ENCODE results near the gene IL34.
"Not testable (repeated sequence)": the region's sequence is repeated elsewhere in the genome, so short reads cannot be mapped to it uniquely, and the experiment has no call there.

IL34 gene

DNA sequence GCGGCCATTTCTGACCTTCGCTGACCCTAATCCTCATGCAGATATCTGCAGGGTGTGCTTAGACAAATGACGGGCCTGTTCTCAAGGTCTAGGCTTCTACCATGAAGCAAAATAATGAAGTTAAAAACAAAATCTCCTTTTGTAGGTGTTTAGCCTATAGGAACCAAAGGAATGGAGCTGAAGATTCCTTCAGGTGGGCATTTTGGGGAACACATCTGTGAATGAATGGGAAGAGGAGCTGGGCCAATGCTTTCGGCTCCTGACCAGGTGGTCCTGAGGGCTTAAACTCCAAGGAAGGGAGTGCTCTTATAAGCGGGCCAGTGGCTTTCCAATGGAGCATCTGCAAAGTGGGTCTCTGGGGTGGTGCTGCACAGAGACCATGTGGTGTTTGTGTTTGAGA lies 14.1 kb upstream of the IL34 start:
- no peak for DNase-seq

DNA sequence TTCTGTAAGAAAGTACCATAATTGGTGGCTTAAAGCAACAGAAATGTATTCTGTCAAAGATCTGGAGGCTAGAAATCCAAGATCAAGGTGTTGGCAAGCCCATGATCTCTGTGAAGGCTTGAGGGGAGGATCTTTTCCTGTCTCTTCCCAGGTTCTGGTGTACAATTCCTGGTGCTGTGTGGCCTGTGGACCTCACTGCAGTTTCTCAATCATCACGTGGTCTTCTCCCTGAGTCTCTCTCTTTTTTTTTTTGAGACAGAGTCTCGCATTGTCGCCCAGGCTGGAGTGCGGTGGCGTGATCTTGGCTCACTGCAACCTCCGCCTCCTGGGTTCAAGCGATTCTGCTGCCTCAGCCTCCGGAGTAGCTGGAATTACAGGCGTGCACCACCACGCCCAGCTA lies 12.7 kb upstream of the IL34 start:
- DNase-seq, result not testable (repeated sequence)

DNA sequence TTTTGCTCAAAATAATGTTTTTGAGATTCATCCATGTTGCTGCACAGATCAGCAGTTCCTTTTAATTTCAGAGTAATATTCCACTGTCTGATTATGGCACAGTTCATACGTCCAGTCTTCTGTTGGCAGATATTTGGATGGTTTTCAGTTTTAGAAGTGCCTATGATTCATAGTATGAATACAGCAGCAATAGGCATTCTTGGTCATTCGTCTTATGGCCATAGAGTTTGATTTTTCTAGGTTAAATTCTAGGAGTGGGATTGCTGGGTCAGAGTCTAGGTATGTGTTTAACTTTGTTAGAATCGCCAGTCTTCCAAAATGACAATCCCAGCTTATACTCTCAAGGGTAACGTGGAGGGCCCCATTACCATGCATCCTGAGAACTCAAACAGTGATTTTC lies 11.5 kb upstream of the IL34 start:
- DNase-seq, result no peak

DNA sequence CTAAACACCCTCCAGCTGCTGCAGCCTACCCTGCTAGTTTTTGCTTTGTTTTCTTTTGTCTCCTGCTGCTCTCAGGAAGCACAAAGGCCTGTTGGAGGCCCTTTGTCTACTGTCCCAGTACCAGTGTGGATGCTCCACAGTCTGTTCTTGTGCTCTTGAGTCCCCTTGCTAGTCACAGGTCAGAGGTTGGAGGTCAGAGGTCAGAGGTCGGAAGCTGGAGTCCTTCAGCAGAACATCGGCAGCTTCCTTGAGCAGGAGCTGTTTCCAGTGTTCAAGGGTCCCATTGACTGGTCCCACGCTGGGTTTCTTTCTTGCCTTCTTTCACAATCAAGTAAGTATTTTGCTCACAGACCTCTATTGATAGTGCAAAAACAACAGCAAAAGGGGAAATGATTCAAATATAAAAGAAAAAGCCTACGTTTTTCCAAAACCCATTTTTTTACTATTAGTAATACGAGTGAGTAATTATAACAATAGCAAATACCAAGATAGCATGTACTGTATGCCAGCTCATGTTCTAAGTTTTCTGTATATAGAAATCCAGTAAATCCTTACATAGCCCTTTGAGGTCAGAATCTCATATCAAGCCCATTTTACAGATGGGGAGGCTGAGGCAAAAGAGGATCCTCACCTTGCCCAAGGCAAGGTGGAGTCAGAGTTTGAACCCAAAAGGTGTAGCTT lies 10.9 kb upstream of the IL34 start:
- no peak for DNase-seq

DNA sequence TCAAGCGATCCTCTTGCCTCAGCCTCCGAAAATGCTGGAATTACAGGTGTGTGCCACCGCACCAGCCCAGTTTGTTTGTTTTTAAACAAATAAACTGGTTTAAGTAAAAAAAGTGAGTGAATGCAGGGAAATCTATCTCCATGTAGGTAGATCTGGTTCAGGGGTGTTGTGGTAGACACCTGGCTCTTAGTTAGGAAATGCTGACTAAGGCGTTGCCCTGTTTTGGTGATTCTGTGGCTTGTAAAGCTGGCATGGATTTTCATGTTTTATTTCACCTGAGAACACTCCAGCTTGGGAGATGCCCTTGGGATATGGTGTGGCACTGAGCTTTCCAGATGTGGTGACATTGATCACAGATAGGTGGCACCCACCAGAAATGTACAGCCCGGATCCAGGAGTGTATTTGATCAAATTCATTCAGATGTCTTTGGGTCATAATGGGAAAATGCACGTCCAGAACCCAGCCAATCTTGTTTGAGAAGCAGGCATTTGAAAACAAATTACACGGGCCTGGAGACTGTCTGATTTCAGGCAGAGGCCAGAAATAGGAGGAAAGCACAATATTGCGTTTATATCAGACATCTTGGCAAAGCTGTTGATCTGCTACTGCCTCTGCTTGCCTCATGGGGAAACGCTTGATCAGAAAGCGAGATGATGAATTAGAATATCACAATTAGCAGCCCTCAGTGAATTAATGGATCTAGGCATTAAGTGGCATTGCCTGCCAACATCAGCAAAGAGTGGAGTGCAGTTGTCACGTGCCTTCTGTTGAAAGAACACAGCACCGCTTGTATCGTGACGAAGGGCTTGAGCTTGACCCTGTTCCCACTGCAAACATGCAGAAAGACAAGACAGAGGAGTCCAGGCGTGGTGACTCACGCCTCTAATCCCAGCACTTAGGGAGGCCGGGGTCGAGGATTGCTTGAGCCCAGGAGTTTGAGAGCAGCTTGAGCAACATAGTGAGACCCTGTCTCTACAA lies 7.3 kb upstream of the IL34 start:
- no peak for DNase-seq

GRCh38 chr16:70642633-70643032 lies 3.7 kb upstream of the IL34 start:
- DNase-seq, result no peak

- DNase-seq, result not testable (repeated sequence)
These were observed 3.1 kb upstream of the IL34 start for GRCh38 chr16:70643264-70643663.

DNA sequence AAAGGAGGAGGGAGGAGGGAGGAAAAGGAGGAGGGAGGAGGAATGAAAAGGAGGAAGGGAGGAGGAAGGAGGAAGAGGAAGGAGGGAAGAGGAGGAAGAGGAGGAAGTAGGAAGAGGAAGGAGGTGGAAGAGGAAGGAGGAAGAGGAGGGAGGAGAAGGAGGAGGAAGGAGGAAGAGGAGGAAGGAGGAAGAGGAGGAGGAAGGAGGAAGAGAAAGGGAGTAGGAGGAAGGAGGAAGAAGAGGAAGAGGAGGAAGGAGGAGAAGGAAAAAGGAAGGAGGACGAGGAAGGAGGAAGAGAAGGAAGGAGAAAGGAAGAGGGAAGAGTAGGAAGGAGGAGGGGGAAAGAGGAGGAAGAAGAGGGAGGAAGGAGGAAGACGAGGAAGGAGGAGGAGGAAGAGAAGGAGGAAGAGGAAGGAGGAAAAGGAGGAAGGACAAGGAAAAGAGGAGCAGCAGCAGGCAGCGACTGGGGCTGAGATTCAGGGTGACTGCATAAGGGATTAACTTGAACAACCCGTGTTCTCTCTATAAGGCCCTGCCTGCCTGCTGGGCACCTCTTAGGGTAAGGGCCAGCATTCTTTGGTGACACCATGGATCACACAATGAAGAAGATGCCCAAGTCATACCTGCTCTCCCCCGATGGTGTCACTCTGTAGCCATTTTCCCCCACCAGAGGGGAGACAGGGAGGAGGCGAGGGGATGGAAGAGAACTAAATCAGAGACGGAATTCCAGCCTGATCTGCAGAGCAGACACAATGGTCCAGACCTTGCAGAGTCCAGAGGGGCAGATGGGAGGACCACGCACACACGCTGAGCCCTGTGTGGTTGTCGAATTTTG lies 1.4 kb upstream of the IL34 start:
- DNase-seq, result no peak

GRCh38 chr16:70647441-70648359 lies 1.3 kb downstream of the IL34 start:
- DNase-seq, result no peak

- DNase-seq, result no peak
These were observed 2.2 kb downstream of the IL34 start for GRCh38 chr16:70648606-70649005.

- no peak for DNase-seq
These were observed 2.9 kb downstream of the IL34 start for GRCh38 chr16:70649300-70649699.

GRCh38 chr16:70650216-70650615 lies 3.9 kb downstream of the IL34 start:
- no peak for DNase-seq

DNA sequence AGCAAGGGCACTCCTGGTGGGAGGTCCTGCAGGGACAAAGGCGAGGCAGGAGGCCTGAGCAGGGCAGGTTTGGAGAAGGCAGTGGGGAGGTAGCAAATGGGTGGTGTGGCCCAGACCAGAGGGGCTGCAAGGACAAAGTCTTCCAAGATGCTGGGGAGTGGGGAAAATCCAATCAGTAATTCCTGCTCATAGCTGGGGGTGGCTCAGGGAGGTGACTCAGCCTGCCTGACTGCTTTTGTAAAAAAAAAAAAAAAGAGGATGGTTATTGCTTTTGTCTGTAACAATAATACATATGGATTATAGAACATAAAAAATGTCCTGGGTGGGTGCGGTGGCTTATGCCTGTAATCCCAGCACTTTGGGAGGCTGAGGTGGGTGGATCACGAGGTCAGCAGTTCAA lies 5.2 kb downstream of the IL34 start:
- no peak for DNase-seq

GRCh38 chr16:70652322-70652721 lies 6.0 kb downstream of the IL34 start:
- DNase-seq, result no peak

DNA sequence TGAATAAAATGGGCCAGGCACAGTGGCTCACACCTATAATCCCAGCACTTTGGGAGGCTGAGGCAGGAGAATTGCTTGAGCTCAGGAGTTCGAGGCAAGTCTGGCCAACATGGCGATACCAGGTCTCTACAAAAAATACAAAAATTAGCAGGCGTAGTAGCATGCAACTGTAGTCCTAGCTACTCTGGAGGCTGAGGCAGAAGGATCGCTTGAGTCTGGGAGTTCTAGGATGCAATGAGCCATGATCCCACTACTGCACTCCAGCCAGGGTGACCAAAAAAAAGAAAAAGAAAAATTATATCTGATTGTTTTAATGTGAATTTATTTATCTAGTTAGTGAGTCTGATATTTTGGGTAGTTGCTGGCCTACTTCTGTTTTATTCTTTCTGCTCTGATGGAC lies 7.0 kb downstream of the IL34 start:
- DNase-seq, result no peak

DNA sequence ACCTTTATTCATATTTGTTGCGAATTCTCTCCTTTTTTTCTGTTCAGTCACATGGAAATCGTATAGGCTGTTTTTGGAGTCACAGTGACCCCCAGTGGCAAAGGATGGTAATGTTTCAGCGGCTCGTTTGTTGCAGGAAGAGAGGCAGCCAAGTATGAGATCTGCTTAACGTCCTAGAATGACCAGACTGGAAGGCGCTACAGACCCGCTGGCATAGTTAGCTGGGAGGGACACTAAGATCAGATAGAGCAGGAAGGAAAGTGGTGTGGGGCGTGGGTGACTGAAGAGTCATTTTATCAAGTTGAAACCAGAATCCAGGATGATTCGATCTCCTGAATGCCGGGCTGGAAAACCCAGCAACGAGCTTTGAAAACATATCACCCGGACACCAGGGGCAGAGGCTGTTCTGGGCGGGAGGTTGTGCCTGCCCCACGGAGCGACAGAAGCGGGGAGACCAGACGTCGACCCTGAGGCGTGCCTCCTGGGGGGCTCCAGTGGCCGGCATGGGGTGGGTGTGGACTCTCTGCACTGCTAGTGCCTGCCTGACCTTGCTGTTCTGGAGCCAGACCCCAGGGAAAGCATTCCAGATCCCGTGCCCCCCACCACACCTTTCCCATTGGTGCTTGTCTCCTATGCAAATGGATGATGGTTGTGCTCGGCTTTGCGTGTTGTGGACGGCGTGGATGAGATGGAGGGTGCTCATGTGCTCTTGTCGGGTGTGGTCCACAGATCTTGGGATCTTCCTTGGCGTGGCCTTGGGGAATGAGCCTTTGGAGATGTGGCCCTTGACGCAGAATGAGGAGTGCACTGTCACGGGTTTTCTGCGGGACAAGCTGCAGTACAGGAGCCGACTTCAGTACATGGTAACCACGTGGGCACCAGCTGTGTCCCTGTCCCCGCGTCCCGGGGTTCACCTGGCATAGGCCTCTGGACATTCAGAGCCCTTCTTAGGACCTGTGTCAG lies 7.7 kb downstream of the IL34 start:
- DNase-seq, result peak; percentile 72 to 78

GRCh38 chr16:70656065-70656711 lies 9.8 kb downstream of the IL34 start:
- DNase-seq, result no peak

GRCh38 chr16:70656712-70657263 lies 10.4 kb downstream of the IL34 start:
- DNase-seq, result no peak

DNA sequence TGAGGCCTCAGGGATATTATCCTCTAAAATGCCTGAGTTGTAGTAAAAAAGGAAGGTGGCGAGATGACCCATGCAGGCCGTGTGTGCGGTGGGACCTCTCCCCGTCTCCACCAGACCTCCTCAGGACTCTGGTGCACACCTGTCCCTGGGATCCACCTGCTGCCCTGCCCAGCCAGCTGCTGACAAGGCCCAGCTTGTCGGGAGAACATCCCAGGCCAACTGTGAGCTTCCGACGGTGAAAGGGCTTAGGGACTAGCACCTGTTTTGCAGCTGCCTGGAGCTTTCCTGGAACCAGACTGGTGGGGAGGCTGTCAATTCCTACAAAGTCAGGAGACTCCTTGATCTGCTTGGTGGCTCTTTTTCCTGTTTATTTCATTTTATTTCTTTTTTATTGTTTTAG lies 11.6 kb downstream of the IL34 start:
- no peak for DNase-seq

- DNase-seq, result no peak
These were observed 12.6 kb downstream of the IL34 start for GRCh38 chr16:70658921-70659320.

Data from activated CD4-positive, alpha-beta T cell treated with anti-CD3 and anti-CD28 coated beads, Interleukin-2, amount 50 U/mL, for 4 hours (primary cell).